Cardiac muscle cell (in vitro differentiated cells and primary cell): ENCODE results near the gene ANO1. TPM values are rescaled to one million over a fixed set of nuclear protein-coding genes. Genes with fewer than 3 reads are reported as not detected.

ENCODE experiments used
- DNase-seq, 2 donors: peaks; one replicate each; pipeline versions ENCODE4 v3.0.0 to v3.0.0-alpha.2; 2010 to 2017; ENCODE audit warnings: low read depth in 1 of 2, low spot score in 1 of 2
- H3K27ac ChIP-seq: fragments of 200-600 bp; sonication (generic); 2 replicates; pipeline ENCODE4 v1.5.1; 2016
- H3K27me3 ChIP-seq: fragments of 200-600 bp; sonication (generic); 2 replicates; pipeline ENCODE4 v1.6.0; 2016; ENCODE audit warnings: control low read depth
- H3K36me3 ChIP-seq: fragments of 200-600 bp; sonication (generic); 2 replicates; pipeline ENCODE4 v1.5.1; 2016; ENCODE audit warnings: control low read depth
- H3K4me1 ChIP-seq: fragments of 200-600 bp; sonication (generic); 2 replicates; pipeline ENCODE4 v1.8.1; 2017; ENCODE audit warnings: low read depth, mild to moderate bottlenecking, mixed run types
- H3K4me3 ChIP-seq: fragments of 200-600 bp; sonication (generic); 2 replicates; pipeline ENCODE4 v1.5.1; 2016; ENCODE audit warnings: mild to moderate bottlenecking
- H3K9me3 ChIP-seq: fragments of 200-600 bp; sonication (generic); 2 replicates; pipeline ENCODE4 v1.5.1; 2017; ENCODE audit warnings: low read depth, mild to moderate bottlenecking, control low read depth
- CTCF ChIP-seq: IDR thresholded peaks from 2 replicates; pipeline ENCODE4 v1.5.1; 2012; ENCODE audit warnings: low read depth, mild to moderate bottlenecking, low read length
- polyA plus RNA-seq: library from polyadenylated mRNA; unstranded; fragments of >200 nt; fragmentation: Nextera tagmentation; extraction: Ambion mirVana; gene quantifications from 2 replicates; pipeline ENCODE4 v1.2.1, GENCODE V29; 2016
- total RNA-seq: library from RNA; depleted of rRNA; stranded (reverse); fragments of >200 nt; gene quantifications from 2 replicates; pipeline ENCODE4 v1.2.3, GENCODE V29; 2016

Gene ANO1
- total and polyA plus RNA-seq, 2 experiments from 2014 or later: 0.09 to 0.86 TPM

- TF ChIP-seq CTCF: no peak
- H3K36me3 ChIP-seq: no peaks in the 10 kb centered on the region
- H3K4me3 ChIP-seq: no peak overlapping the region
- H3K27me3 ChIP-seq: no peaks in the 10 kb centered on the region
- H3K27ac ChIP-seq: no peak overlapping the region
- DNase-seq: no peak
- H3K4me1 ChIP-seq: no peaks in the 10 kb centered on the region
- H3K9me3 ChIP-seq: no peaks in the 10 kb centered on the region
Measured at GRCh38 chr11:70167723-70168404, 89.7 kb downstream of the ANO1 start.

GRCh38 chr11:70168405-70168754 is 90.3 kb downstream of the ANO1 start:
- no peak for TF ChIP-seq CTCF
- Histone ChIP-seq H3K9me3 (no peaks in the 10 kb centered on the region), H3K4me3 (no peak overlapping the region), H3K36me3 (no peaks in the 10 kb centered on the region), H3K4me1 (no peaks in the 10 kb centered on the region), H3K27ac (no peak overlapping the region), H3K27me3 (no peaks in the 10 kb centered on the region)
- no peak for DNase-seq

GRCh38 chr11:70169127-70169526 is 91.0 kb downstream of the ANO1 start:
- TF ChIP-seq CTCF: no peak
- DNase-seq: no peak
- H3K27me3 ChIP-seq: no peaks in the 10 kb centered on the region
- no peaks in the 10 kb centered on the region for H3K4me1 ChIP-seq
- H3K9me3 ChIP-seq: no peaks in the 10 kb centered on the region
- no peak overlapping the region for H3K27ac ChIP-seq
- H3K4me3 ChIP-seq: no peak overlapping the region
- H3K36me3 ChIP-seq: no peaks in the 10 kb centered on the region

GRCh38 chr11:70169632-70170031 is 91.5 kb downstream of the ANO1 start:
- Histone ChIP-seq H3K27ac (no peak overlapping the region), H3K4me3 (no peak overlapping the region), H3K9me3 (no peaks in the 10 kb centered on the region)

GRCh38 chr11:70170596-70171210 is 92.6 kb downstream of the ANO1 start:
- no peak for DNase-seq
- TF ChIP-seq CTCF: no peak
- Histone ChIP-seq H3K4me3 (no peak overlapping the region), H3K27me3 (no peaks in the 10 kb centered on the region), H3K36me3 (no peaks in the 10 kb centered on the region), H3K4me1 (no peaks in the 10 kb centered on the region), H3K27ac (no peak overlapping the region), H3K9me3 (no peaks in the 10 kb centered on the region)

More at GRCh38 chr11:70169632-70170031, 91.5 kb downstream of the ANO1 start:
- no peak for TF ChIP-seq CTCF
- H3K4me1 ChIP-seq: no peaks in the 10 kb centered on the region
- DNase-seq: no peak
- no peaks in the 10 kb centered on the region for H3K27me3 ChIP-seq
- H3K36me3 ChIP-seq: no peaks in the 10 kb centered on the region
